UCSD-AML1 (cell line): ENCODE data around the gene EPB41L4B.

ENCODE experiments used
- DNase-seq: peaks from one replicate; lab custom pipeline; 2025; ENCODE audit not compliant: unreplicated experiment; lab: John Stamatoyannopoulos, UW

The EPB41L4B gene

GRCh38 chr9:109321727-109322126, 868 bp upstream of the EPB41L4B start:
- no peak for DNase-seq

DNA sequence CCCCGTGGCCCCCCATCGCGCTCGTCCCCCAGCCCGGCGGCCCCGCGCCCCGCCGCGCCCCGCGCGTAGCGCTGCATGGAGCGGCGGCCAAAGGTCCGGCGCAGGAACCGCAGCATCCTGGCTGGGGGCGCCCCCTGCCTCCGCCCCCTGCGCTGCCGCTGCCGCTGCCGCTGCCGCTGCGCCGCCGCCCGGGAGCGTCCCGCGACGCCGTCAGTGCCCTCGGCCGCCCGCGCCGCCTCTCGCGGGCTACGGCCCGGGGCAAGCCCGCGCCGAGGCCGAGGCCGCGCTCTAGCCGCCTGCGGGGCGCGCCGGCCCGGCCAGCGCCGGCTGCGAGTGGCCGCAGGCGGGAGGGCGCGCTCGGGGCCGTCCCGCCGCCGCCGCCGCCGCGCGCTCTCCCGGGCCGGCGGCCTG, 523 bp downstream of the EPB41L4B start:
- no peak for DNase-seq

GRCh38 chr9:109319626-109320241, 1.1 kb downstream of the EPB41L4B start:
- no peak for DNase-seq

DNA sequence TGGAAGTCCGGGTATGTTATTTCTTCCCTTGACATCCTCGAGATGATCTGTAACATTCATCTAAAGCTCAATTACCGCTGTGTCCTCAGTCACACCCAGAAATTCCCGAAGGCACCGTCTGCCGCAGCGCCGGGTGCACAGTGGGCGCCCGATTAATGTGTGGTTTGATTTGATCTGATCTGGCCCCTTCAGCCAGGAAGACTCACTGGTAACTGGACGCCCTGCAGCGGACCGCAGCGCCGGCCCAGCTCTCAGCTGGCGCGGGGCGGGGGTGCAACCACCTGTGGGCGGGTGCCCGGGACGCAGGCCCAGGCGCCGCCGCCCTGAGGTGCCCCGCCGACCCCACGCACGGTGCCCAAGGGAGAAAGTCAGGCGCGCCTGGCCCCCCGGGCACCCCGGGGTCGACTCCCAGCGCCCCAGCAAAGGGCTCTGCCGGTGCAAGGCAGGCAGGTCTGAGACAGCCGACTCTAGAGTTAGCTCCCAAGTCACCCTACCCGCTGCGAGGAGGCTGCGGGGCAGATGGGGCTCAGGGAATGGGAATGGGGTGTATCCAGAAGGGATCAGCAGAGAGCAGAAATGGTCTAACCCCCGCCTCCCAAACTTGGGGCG, 1.7 kb downstream of the EPB41L4B start:
- DNase-seq = no peak

DNA sequence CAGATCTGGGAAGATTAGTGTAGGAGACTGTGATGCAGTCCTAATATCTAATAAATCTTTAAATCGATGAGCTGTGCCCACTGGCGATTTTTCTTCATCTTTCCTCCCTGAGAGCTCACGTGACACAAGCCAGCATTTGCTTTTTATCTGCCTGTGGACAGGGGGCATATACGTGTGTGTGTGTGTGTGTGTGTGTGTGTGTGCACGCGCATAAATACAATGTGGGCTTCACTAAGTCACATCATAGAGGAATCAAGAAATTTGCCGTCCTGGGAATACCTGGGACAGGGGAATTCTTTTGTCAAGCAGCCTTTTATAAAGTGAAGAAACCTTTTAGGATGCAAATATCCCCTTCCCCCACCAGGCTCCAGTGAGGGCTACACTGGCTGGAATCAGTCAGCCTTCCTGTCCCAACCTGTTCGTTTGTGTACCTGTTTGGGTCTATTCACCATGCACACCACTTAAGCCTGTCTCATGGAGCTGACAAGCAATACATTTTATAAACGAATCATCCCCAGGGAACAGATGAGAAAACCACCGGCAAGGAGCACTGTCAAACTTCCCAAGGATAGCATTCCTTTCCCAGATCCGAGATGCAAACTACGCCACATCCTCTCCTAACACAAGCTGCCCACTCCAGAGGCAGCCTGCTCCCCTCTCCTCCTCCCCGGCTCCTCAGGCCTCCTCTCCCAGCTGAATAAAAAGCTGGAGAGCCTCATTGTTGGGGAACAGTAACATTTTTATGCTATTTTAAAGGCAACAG, 2.7 kb downstream of the EPB41L4B start:
- no peak for DNase-seq

DNA sequence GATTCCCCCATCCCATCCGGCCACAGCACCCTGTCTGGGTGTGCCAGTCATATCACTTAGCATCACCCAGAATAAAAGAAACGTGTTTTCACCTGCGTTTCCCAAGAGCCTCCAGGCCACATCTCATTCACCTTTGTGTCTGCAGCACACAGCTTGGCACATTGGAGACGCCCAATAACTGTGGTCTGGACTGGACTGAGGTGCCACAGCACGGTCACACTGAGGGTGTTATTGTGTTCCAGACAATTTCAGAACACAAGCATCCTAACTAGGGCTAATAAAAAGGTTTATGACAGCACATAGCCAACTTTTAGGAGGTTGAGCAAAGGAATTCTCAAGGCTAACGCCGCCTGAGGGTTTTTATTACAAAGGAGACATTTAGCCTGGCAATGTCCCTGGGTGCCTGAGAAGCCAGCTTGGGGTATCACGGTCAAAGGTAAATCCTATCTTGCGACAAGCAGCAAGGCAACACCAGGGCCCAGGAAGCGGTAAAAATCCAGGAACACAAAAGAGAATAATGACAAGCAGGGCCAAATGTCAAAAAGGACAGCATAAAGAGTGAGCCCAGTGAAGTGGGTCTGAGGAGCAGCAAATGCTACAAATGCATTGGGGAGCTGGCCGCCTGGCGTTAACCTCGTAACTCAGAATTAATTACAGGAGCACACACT, 3.4 kb downstream of the EPB41L4B start:
- DNase-seq = no peak

- no peak for DNase-seq
Measured at GRCh38 chr9:109316207-109316640, 4.6 kb downstream of the EPB41L4B start.

GRCh38 chr9:109315480-109316206, 5.2 kb downstream of the EPB41L4B start:
- DNase-seq = no peak

DNA sequence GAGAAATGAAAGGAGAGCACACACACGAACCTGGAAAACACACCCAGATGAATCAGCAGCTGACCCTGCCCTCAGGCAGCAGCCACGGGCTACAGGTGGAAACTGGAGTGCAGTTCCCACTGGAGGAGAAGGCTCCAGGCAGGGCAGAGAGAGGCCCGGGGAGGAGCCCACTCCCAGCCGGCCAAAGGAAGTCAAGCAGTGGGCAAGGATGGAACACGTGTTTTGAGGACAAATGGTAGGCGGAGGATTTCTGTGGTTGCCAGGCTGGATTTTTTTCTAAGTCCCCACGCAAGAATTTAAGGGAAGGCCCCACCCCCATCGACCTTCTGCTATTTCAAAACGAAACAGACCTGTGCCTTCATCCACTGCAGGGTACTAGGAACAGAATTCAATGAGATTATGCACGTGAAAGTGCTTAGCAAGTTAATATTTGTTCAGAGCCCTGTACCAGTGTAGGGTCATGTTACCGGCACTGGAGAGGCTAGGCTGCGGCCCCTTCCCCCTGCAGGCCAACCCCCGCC, 6.8 kb downstream of the EPB41L4B start:
- DNase-seq = no peak

DNA sequence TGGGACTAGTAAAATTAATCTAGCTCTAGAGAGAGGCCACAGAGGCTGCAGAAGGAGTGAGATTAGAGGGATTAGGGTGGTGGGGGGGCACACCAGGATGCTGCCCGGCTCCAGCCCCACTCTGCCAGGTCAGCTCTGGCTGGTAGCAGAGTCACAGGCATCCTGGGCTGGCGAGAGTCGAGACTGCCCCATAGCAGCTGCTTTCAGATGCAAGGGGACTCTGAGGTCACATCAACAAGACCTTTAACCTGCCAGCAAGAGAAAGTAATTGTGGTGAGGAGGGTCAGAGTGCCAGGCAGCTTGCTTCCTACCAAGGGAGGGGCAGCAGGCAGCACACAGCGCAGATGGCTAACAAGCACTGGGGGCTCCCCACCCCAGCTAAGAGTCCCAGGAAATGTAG, 7.5 kb downstream of the EPB41L4B start:
- no peak for DNase-seq

GRCh38 chr9:109312783-109313182, 8.1 kb downstream of the EPB41L4B start:
- no peak for DNase-seq

DNA sequence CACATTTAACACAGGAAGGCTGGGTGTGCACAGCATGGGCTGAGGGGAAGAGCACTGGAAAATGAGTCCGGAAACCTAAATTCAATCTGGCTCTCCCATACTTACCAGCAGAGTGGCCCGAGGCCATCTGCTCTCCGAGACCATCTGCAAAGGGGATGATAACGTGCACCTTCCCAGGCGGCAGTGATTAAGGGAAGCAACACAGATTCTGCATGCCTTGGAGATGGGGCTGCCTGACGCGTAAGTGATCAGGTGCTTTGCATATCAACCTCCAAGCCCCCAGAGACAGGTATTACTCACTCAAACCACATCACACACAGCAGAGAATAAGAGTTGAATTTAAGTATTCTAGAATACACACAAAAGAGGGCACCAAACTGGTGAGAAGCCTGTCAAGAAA, 9.1 kb downstream of the EPB41L4B start:
- DNase-seq = no peak

- no peak for DNase-seq
Measured at GRCh38 chr9:109311286-109311685, 9.6 kb downstream of the EPB41L4B start.

DNA sequence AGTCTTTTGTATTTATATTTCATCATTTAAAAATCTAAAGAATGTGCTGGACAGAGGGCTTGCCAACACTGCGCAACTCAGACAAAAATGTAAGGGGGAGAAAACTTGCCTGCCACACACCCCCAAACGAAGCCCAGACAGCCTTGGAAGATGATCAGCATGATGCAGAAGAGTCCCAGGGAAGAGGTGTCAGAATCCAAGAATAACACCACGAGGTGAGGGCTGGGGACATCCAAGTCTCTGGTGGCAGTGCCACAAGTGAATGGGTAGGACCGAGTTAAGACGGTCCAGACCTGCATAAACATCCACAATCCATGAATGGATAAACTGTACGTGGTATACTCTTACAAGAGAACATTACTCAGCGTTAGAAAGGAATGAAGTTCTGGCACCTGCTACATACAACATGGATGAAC, 10.4 kb downstream of the EPB41L4B start:
- no peak for DNase-seq

- DNase-seq = no peak
Measured at GRCh38 chr9:109309282-109309681, 11.6 kb downstream of the EPB41L4B start.

DNA sequence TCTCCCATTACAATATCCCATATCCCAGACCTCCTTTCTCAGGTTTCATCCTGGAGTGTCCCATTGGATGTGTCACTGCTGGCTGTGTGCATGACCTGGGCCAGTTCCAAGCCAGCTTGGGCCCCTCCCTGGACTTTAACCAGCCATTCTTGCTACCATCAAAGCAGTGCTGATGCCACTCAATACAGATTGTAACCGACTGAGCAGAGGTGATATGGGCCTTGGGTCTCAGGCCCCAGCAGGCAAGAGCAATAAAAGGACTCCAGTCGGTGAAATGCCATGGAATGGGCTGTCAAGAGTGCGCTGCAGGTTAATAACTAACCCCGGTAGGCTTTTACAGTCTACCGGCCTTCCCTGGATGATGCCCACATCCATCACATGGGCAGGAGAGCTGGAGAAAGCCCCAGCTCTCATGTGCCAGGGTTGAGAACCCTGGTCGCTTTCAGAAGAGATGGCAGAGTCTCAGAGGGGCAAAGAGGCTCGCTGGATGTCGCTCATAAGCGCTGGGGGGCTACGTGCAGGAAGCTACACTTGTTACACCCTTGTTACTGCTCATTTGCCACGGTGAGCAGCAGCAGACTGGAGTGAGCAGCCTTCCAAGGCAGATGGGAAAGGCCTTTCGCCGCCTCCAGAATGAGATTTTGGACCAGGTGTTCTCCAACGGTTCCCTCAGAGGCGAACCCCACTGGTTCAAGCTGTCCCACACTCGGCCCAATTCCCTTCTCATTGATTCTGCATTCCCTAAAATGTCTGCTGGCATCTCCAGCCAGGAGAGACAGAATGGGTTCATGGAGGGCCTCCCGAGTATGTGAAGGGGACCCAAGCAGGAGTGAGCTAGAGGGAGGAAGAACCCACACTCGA, 13.2 kb downstream of the EPB41L4B start:
- DNase-seq = no peak

- no peak for DNase-seq
Measured at GRCh38 chr9:109305801-109306200, 15.1 kb downstream of the EPB41L4B start.

GRCh38 chr9:109304347-109304746, 16.5 kb downstream of the EPB41L4B start:
- DNase-seq = no peak

DNA sequence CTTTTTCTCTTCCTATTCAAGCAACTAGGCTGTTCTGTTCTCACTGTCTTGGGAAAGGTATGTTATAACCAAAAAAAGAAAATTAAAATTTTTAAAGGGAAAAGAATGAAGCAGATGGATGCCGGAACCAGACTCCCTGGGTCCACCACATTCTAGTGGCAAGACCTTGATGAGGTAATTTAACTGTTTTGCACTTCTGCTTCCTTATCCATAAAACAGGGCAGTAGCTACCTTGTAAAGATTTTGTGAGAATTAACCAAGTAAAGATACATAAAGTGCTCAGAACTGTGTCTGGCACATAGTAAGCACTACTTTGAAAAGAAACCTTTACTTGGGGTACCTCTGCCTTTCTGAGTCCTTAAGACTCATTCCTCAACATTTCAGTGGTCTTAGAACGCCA, 17.0 kb downstream of the EPB41L4B start:
- no peak for DNase-seq

DNA sequence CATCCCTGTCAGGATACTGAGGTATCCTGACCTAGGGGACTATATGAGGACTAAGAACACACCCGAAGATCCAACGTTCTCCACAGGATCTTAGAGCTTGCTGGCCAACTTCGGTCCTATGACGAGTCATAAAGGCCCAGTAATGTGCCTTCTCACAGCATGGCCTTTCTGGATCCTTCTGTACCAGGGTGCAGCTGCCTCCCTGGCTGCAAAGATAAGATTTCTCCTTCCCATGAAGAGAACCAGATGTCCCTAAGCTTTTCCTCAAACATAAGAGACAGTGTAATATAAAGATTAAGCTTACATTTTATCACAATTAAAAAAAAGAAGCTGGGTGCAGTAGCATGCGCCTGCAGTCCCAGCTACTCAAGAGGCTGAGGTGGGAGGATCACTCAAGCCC, 18.3 kb downstream of the EPB41L4B start:
- no peak for DNase-seq
